Endothelial cell of umbilical vein (primary cell): ENCODE results near the gene MEGF11. TPM values are rescaled to one million over a fixed set of nuclear protein-coding genes. Genes with fewer than 3 reads are reported as not detected.
"Not testable (repeated sequence)": the region's sequence is repeated elsewhere in the genome, so short reads cannot be mapped to it uniquely, and the experiment has no call there.

Experiments
- BruUV-seq: library from RNA; stranded (reverse); fragments of 400-500 nt; replicated peaks from 2 replicates; lab custom pipeline; 2021; lab: Mats Ljungman, UMichigan
- CTCF ChIA-PET: fragments of 300-600, 350-600 bp; sonication (Branson Sonifier 250); formaldehyde crosslinking; loops from one replicate; lab custom pipeline; 2021; ENCODE audit warnings: antibody characterized with exemption, inconsistent platforms; lab: Charles Lee
- POLR2A ChIA-PET: fragments of 300-600, 350-600 bp; sonication (Branson Sonifier 250); formaldehyde crosslinking; loops from one replicate; lab custom pipeline; 2021; ENCODE audit warnings: antibody characterized with exemption, inconsistent platforms; lab: Charles Lee
- DNase-seq: peaks from one replicate; pipeline ENCODE4 v3.0.0-alpha.2; 2011; ENCODE audit warnings: low read depth, low spot score
- FAIRE-seq: peaks from 2 replicates; lab custom pipeline; 2011; peaks lifted over from hg19 to GRCh38; lab: Jason Lieb, UNC
- H2AFZ ChIP-seq: 2 replicates; pipeline ENCODE4 v1.6.0; 2012; ENCODE audit warnings: low read depth, low read length, control low read depth, inconsistent platforms
- H3K27ac ChIP-seq: 2 replicates; pipeline ENCODE4 v1.5.1; 2011; ENCODE audit warnings: low read depth, mild to moderate bottlenecking, control low read depth, low read length, moderate library complexity; ENCODE audit not compliant: insufficient read depth
- H3K27me3 ChIP-seq, 2 experiments: 2 replicates each; pipeline versions ENCODE4 v1.6.0 to v1.6.1; 2011; ENCODE audit warnings: low read length in 2 of 2, mixed read lengths in 1 of 2; ENCODE audit not compliant: control insufficient read depth in 2 of 2, insufficient read depth in 2 of 2
- H3K36me3 ChIP-seq, 2 experiments: 2 replicates in 1 of 2; 3 replicates in 1 of 2; pipeline ENCODE4 v1.5.1; 2011; ENCODE audit warnings: low read length in 2 of 2, mild to moderate bottlenecking in 1 of 2, moderate library complexity in 1 of 2; ENCODE audit not compliant: control insufficient read depth in 2 of 2, insufficient read depth in 2 of 2; ENCODE audit errors: extremely low read depth in 1 of 2
- H3K4me1 ChIP-seq: 3 replicates; pipeline ENCODE4 v1.5.1; 2011; ENCODE audit warnings: mild to moderate bottlenecking, low read length; ENCODE audit not compliant: control insufficient read depth, insufficient read depth; ENCODE audit errors: extremely low read depth
- H3K4me2 ChIP-seq: 2 replicates; pipeline ENCODE4 v1.6.1; 2011; ENCODE audit warnings: low read length, control low read depth, mixed read lengths; ENCODE audit not compliant: insufficient read depth
- H3K4me3 ChIP-seq, 3 experiments: fragments of 200-600 bp in 1 of 3; sonication (generic), shearing (Covaris generic) in 1 of 3; replicated peaks in 1 of 3; 2 replicates each; pipeline ENCODE4 v1.5.1; 2011 to 2016; ENCODE audit warnings: control low read depth in 3 of 3, low read length in 3 of 3, mild to moderate bottlenecking in 2 of 3, inconsistent platforms in 1 of 3, low read depth in 1 of 3, moderate library complexity in 1 of 3; ENCODE audit not compliant: insufficient read depth in 1 of 3
- H3K79me2 ChIP-seq: 2 replicates; pipeline ENCODE4 v1.6.0; 2012; ENCODE audit warnings: low read length, inconsistent platforms; ENCODE audit not compliant: control insufficient read depth, insufficient read depth
- H3K9ac ChIP-seq: replicated peaks from 2 replicates; pipeline ENCODE3; 2011; ENCODE audit warnings: low read length, control low read depth; ENCODE audit not compliant: insufficient read depth; ENCODE audit errors: extremely low read depth
- H3K9me1 ChIP-seq: replicated peaks from 3 replicates; pipeline ENCODE4 v1.6.0; 2011; ENCODE audit warnings: mild to moderate bottlenecking, low read length; ENCODE audit not compliant: control insufficient read depth, insufficient read depth; ENCODE audit errors: extremely low read depth
- H3K9me3 ChIP-seq: replicated peaks from 2 replicates; pipeline ENCODE4 v1.5.1; 2012; ENCODE audit warnings: low read length, inconsistent platforms; ENCODE audit not compliant: control insufficient read depth, insufficient read depth
- H4K20me1 ChIP-seq: replicated peaks from 2 replicates; pipeline ENCODE3; 2011; ENCODE audit warnings: mild to moderate bottlenecking, low read length; ENCODE audit not compliant: control insufficient read depth, insufficient read depth; ENCODE audit errors: extremely low read depth
- EZH2 ChIP-seq: IDR thresholded peaks from 2 replicates; pipeline ENCODE4 v1.6.1; 2012; ENCODE audit warnings: borderline replicate concordance, low read depth, mild to moderate bottlenecking, moderate library complexity, low read length, inconsistent platforms; ENCODE audit not compliant: severe bottlenecking
- FOS ChIP-seq: IDR thresholded peaks from 2 replicates; pipeline ENCODE4 v1.6.1; 2011; ENCODE audit warnings: mild to moderate bottlenecking, low read length, moderate library complexity, borderline replicate concordance; ENCODE audit not compliant: insufficient read depth
- GATA2 ChIP-seq: IDR thresholded peaks from 2 replicates; pipeline ENCODE4 v1.7.0; 2011; ENCODE audit warnings: low read depth, mild to moderate bottlenecking, moderate library complexity, mixed read lengths, low read length; ENCODE audit not compliant: insufficient read length, insufficient read depth
- JUN ChIP-seq: IDR thresholded peaks from 2 replicates; pipeline ENCODE4 v1.6.1; 2011; ENCODE audit warnings: borderline replicate concordance, low read depth; ENCODE audit not compliant: insufficient read length, insufficient read depth
- MYC ChIP-seq: IDR thresholded peaks from one replicate; pipeline ENCODE4 v1.6.1; 2011; ENCODE audit warnings: mild to moderate bottlenecking, low read depth, low read length
- POLR2A ChIP-seq: IDR thresholded peaks from 2 replicates; pipeline ENCODE4 v1.6.1; 2012; ENCODE audit warnings: low read depth, mild to moderate bottlenecking, control low read depth, low read length
- POLR2AphosphoS5 ChIP-seq: IDR thresholded peaks from 2 replicates; pipeline ENCODE4 v1.6.1; 2012; ENCODE audit warnings: low read depth, mild to moderate bottlenecking, control low read depth, low read length, moderate library complexity; ENCODE audit not compliant: insufficient read depth
- dilution Hi-C: fragments of 300-500 bp; cut with MboI; formaldehyde crosslinking; loops from one replicate; pipeline ENCODE4 v1.15.0; 2019; ENCODE audit warnings: low sequenced_read_pairs; ENCODE audit not compliant: extremely low pct_ligation_motif_present
- intact Hi-C: fragments of 100-400 bp; cut with micrococcal nuclease; formaldehyde crosslinking; loops from one replicate; pipeline ENCODE4 v1.10.0; 2022
- polyA plus RNA-seq, 4 experiments: library from polyadenylated mRNA; depleted of rRNA in 3 of 4; stranded (reverse) in 3 of 4; unstranded in 1 of 4; fragments of >200 nt; gene quantifications; 2 replicates each; pipeline versions ENCODE4 v1.2.1 to v1.2.3, GENCODE V29; 2011 to 2012; ENCODE audit warnings: missing spikeins in 1 of 4
- total RNA-seq: library from RNA; stranded (reverse); gene quantifications from 2 replicates; pipeline ENCODE4 v1.2.3, GENCODE V29; 2021
- TF ChIP-seq, protein P1 (sequence below): IDR thresholded peaks from 2 replicates; pipeline ENCODE4 v1.6.1; 2011; ENCODE audit not compliant: insufficient read depth, insufficient read length
- TF ChIP-seq, protein P2 (sequence below), 2 donors: IDR thresholded peaks; 1 replicate in 1 of 2; 2 replicates in 1 of 2; pipeline ENCODE4 v1.5.1; 2011; ENCODE audit warnings: low read length in 2 of 2, mild to moderate bottlenecking in 2 of 2, moderate library complexity in 2 of 2, control low read depth in 1 of 2, inconsistent platforms in 1 of 2, low read depth in 1 of 2; ENCODE audit not compliant: insufficient read depth in 1 of 2; ENCODE audit errors: extremely low read depth in 1 of 2

Gene MEGF11
- total and polyA plus RNA-seq, 2 donors (not counting 3 experiments of a cell fraction or from before 2014, with no cell fraction given), result not detected

DNA sequence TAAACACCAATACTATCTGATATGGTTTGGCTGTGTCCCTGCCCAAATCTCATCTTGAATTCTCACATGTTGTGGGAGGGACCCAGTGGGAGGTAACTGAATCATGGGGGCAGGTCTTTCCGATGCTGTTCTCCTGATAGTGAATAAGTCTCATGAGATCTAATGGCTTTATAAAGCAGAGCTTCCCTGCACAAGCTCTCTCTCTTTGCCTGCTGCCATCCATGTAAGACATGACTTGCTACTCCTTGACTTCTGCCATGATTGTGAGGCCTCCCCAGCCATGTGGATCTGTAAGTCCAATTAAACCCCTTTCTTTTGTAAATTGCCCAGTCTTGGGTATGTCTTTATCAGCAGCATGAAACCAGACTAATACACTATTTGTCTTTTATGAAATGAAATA, 9.3 kb upstream of the MEGF11 start:
- H2AFZ ChIP-seq, DNase-seq: not testable (repeated sequence)

DNA sequence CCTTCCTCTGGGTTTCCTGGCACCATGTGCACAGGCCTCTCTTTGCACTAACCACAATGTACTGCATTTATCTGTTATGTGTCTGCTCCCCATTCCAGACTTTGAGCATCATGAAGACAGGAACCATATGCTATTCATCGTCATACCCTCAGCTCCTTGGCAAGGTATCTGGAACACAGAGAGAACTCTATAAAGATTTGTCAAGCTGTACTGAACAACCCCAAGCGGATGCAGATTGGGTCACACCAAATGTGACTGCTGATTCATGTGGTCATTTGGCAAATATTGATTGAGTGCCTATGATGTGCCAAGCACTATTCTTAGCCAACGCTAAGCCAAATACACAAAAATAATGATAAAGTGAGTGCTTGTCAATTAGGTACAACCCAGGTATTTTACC, 7.5 kb upstream of the MEGF11 start:
- no peaks in the 10 kb centered on the region for H3K9me3 ChIP-seq
- DNase-seq (no peak), FAIRE-seq (no peak)
- CTCF ChIA-PET, result no interaction called here
- H2AFZ ChIP-seq, result no peak overlapping the region
- no TSS peak for BruUV-seq
- intact Hi-C loops, result no loop called here
- TF ChIP-seq MYC (no peak), GATA2 (no peak), FOS (no peak), POLR2A (no peak), POLR2AphosphoS5 (no peak), JUN (no peak), EZH2 (no peak)
- TF ChIP-seq, protein P1, sequence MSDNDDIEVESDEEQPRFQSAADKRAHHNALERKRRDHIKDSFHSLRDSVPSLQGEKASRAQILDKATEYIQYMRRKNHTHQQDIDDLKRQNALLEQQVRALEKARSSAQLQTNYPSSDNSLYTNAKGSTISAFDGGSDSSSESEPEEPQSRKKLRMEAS, result no peak
- TF ChIP-seq, protein P2, sequence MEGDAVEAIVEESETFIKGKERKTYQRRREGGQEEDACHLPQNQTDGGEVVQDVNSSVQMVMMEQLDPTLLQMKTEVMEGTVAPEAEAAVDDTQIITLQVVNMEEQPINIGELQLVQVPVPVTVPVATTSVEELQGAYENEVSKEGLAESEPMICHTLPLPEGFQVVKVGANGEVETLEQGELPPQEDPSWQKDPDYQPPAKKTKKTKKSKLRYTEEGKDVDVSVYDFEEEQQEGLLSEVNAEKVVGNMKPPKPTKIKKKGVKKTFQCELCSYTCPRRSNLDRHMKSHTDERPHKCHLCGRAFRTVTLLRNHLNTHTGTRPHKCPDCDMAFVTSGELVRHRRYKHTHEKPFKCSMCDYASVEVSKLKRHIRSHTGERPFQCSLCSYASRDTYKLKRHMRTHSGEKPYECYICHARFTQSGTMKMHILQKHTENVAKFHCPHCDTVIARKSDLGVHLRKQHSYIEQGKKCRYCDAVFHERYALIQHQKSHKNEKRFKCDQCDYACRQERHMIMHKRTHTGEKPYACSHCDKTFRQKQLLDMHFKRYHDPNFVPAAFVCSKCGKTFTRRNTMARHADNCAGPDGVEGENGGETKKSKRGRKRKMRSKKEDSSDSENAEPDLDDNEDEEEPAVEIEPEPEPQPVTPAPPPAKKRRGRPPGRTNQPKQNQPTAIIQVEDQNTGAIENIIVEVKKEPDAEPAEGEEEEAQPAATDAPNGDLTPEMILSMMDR (IDR thresholded peaks at IDR 0.05; ENCODE audit: extremely low read depth in 1 of 2, insufficient read depth in 1 of 2, low read depth in 1 of 2, low read length in 2 of 2), result no peak
- H4K20me1 ChIP-seq, result no peaks in the 10 kb centered on the region
- no peaks in the 10 kb centered on the region for H3K4me1 ChIP-seq
- no peak overlapping the region for H3K9ac ChIP-seq
- no peak overlapping the region for H3K4me2 ChIP-seq
- H3K79me2 ChIP-seq, result no peaks in the 10 kb centered on the region
- dilution Hi-C loops, result no loop called here
- no peaks in the 10 kb centered on the region for H3K36me3 ChIP-seq
- H3K27me3 ChIP-seq, result peaks cover 23 to 48% of the 10 kb centered on the region in 2 experiments
- H3K4me3 ChIP-seq, result no peak overlapping the region
- no peaks in the 10 kb centered on the region for H3K9me1 ChIP-seq
- POLR2A ChIA-PET, result no interaction called here
- H3K27ac ChIP-seq, result no peak overlapping the region

More for the DNA sequence above, 9.3 kb upstream of the MEGF11 start:
- dilution Hi-C loops, CTCF ChIA-PET, H3K4me3 ChIP-seq, POLR2A ChIA-PET, FAIRE-seq, H3K4me2 ChIP-seq, H3K36me3 ChIP-seq, H3K79me2 ChIP-seq, H4K20me1 ChIP-seq, H3K9me1 ChIP-seq, intact Hi-C loops, H3K27ac ChIP-seq, BruUV-seq, H3K9ac ChIP-seq, H3K4me1 ChIP-seq, H3K9me3 ChIP-seq: not testable (repeated sequence)
- H3K27me3 ChIP-seq, result peaks cover 13 to 37% of the 10 kb centered on the region in 2 experiments
